H1 (cell line): ENCODE results near the gene DZIP1L. TPM values are rescaled to one million over a fixed set of nuclear protein-coding genes. Genes with fewer than 3 reads are reported as not detected.

Experiments used
- CTCF ChIA-PET: fragments of 300-600 bp; sonication (Branson Sonifier 250); formaldehyde crosslinking; loops from one replicate; lab custom pipeline; 2021; ENCODE audit not compliant: partially characterized antibody; lab: Charles Lee
- POLR2A ChIA-PET: fragments of 300-600 bp; sonication (Branson Sonifier 250); formaldehyde crosslinking; loops from one replicate; lab custom pipeline; 2021; ENCODE audit warnings: inconsistent platforms; ENCODE audit not compliant: partially characterized antibody; lab: Charles Lee
- DNase-seq, 2 experiments: peaks; one replicate each; pipeline versions ENCODE4 v3.0.0 to v3.0.0-alpha.2; 2010 to 2022; ENCODE audit warnings: low spot score in 2 of 2, low read depth in 1 of 2, mixed read lengths in 1 of 2
- FAIRE-seq: peaks from 2 replicates; lab custom pipeline; 2011; peaks lifted over from hg19 to GRCh38; lab: Jason Lieb, UNC
- H2AFZ ChIP-seq: 2 replicates; pipeline ENCODE4 v1.8.1; 2012; ENCODE audit warnings: low read length, inconsistent platforms
- H2AK5ac ChIP-seq: 2 replicates; pipeline ENCODE4 v1.6.1; 2013; ENCODE audit warnings: low read depth, low read length
- H2BK120ac ChIP-seq: replicated peaks from 2 replicates; pipeline ENCODE3; 2013; ENCODE audit warnings: low read depth, low read length, inconsistent platforms
- H2BK12ac ChIP-seq: 2 replicates; pipeline ENCODE4 v1.6.1; 2013; ENCODE audit warnings: low read depth, low read length
- H2BK15ac ChIP-seq: 2 replicates; pipeline ENCODE4 v1.6.1; 2013; ENCODE audit warnings: low read length
- H2BK20ac ChIP-seq: 2 replicates; pipeline ENCODE4 v1.6.1; 2013; ENCODE audit warnings: low read length
- H2BK5ac ChIP-seq: 2 replicates; pipeline ENCODE4 v1.6.1; 2013; ENCODE audit warnings: low read depth, low read length
- H3K14ac ChIP-seq: 2 replicates; pipeline ENCODE4 v1.6.1; 2013; ENCODE audit warnings: inconsistent platforms; ENCODE audit not compliant: insufficient read length
- H3K18ac ChIP-seq: 2 replicates; pipeline ENCODE4 v1.6.1; 2013; ENCODE audit warnings: low read length; ENCODE audit errors: extremely low read depth
- H3K23ac ChIP-seq: 2 replicates; pipeline ENCODE4 v1.6.1; 2013; ENCODE audit warnings: inconsistent platforms; ENCODE audit not compliant: insufficient read length
- H3K23me2 ChIP-seq: 2 replicates; pipeline ENCODE4 v1.6.1; 2013; ENCODE audit warnings: low read depth, low read length
- H3K27ac ChIP-seq: 2 replicates; pipeline ENCODE4 v1.6.1; 2011; ENCODE audit warnings: low read depth, low read length, inconsistent platforms
- H3K27me3 ChIP-seq, 4 experiments: replicated peaks in 1 of 4; 1 replicate in 1 of 4; 2 replicates in 3 of 4; pipeline versions ENCODE4 v1.6.1 to v1.8.1; 2011 to 2013; ENCODE audit warnings: low read length in 3 of 4, mild to moderate bottlenecking in 3 of 4, inconsistent platforms in 2 of 4, mixed read lengths in 2 of 4, moderate library complexity in 1 of 4; ENCODE audit not compliant: control insufficient read depth in 3 of 4, insufficient read depth in 3 of 4; ENCODE audit errors: extremely low read depth in 1 of 4
- H3K36me3 ChIP-seq, 4 experiments: 2 replicates each; pipeline versions ENCODE4 v1.6.1 to v1.8.1; 2011 to 2013; ENCODE audit warnings: mild to moderate bottlenecking in 4 of 4, low read length in 3 of 4, moderate library complexity in 2 of 4, control low read depth in 1 of 4, inconsistent platforms in 1 of 4; ENCODE audit not compliant: insufficient read depth in 4 of 4, control insufficient read depth in 2 of 4
- H3K4ac ChIP-seq: replicated peaks from 2 replicates; pipeline ENCODE3; 2013; ENCODE audit warnings: low read length, low read depth, mixed read lengths, inconsistent platforms; ENCODE audit not compliant: insufficient read length
- H3K4me1 ChIP-seq, 4 experiments: replicated peaks in 1 of 4; 1 replicate in 1 of 4; 2 replicates in 3 of 4; pipeline versions ENCODE4 v1.6.1 to v1.8.1; 2011 to 2013; ENCODE audit warnings: low read length in 3 of 4, inconsistent platforms in 2 of 4, mixed read lengths in 1 of 4; ENCODE audit not compliant: insufficient read depth in 4 of 4, control insufficient read depth in 3 of 4
- H3K4me2 ChIP-seq, 2 experiments: 2 replicates each; pipeline versions ENCODE4 v1.6.1 to v1.8.1; 2011 to 2013; ENCODE audit warnings: low read depth in 2 of 2, low read length in 2 of 2, control low read depth in 1 of 2, inconsistent platforms in 1 of 2, mild to moderate bottlenecking in 1 of 2; ENCODE audit not compliant: insufficient read depth in 1 of 2
- H3K4me3 ChIP-seq, 4 experiments: fragments of 200-600, 300-600 bp in 1 of 4; sonication (generic), shearing (Covaris generic), sonication (Bioruptor Twin) in 1 of 4; 2 replicates each; pipeline versions ENCODE4 v1.5.1 to v1.8.1; 2011 to 2016; ENCODE audit warnings: low read length in 4 of 4, low read depth in 3 of 4, control low read depth in 2 of 4, inconsistent platforms in 2 of 4, mild to moderate bottlenecking in 2 of 4, mixed read lengths in 1 of 4, moderate library complexity in 1 of 4; ENCODE audit not compliant: insufficient read depth in 2 of 4; ENCODE audit errors: extremely low read depth in 1 of 4
- H3K56ac ChIP-seq: replicated peaks from 2 replicates; pipeline ENCODE3; 2013; ENCODE audit warnings: low read depth, mild to moderate bottlenecking, mixed read lengths, low read length, inconsistent platforms; ENCODE audit not compliant: insufficient read length
- H3K79me1 ChIP-seq: 2 replicates; pipeline ENCODE4 v1.6.1; 2013; ENCODE audit warnings: low read depth, low read length, control low read depth
- H3K79me2 ChIP-seq, 2 experiments: 2 replicates each; pipeline versions ENCODE4 v1.6.1 to v1.8.1; 2012 to 2013; ENCODE audit warnings: low read length in 2 of 2, mild to moderate bottlenecking in 2 of 2, inconsistent platforms in 1 of 2; ENCODE audit not compliant: insufficient read depth in 2 of 2, control insufficient read depth in 1 of 2
- H3K9ac ChIP-seq, 4 experiments: replicated peaks in 1 of 4; 1 replicate in 1 of 4; 2 replicates in 3 of 4; pipeline versions ENCODE4 v1.6.1 to v1.8.1; 2011 to 2013; ENCODE audit warnings: low read depth in 3 of 4, low read length in 3 of 4, control low read depth in 2 of 4, mild to moderate bottlenecking in 2 of 4, moderate library complexity in 2 of 4, inconsistent platforms in 1 of 4; ENCODE audit errors: extremely low read depth in 1 of 4
- H3K9me3 ChIP-seq, 2 experiments: 2 replicates each; pipeline versions ENCODE4 v1.6.1 to v1.8.1; 2012 to 2013; ENCODE audit warnings: mild to moderate bottlenecking in 2 of 2, moderate library complexity in 2 of 2, control low read depth in 1 of 2, inconsistent platforms in 1 of 2, low read depth in 1 of 2, low read length in 1 of 2, mixed read lengths in 1 of 2; ENCODE audit not compliant: insufficient read depth in 2 of 2
- H4K20me1 ChIP-seq, 2 experiments: replicated peaks in 1 of 2; 2 replicates each; pipeline versions ENCODE3 to v1.8.1; 2011 to 2013; ENCODE audit warnings: inconsistent platforms in 2 of 2, low read length in 2 of 2, mild to moderate bottlenecking in 1 of 2; ENCODE audit not compliant: insufficient read depth in 2 of 2, control insufficient read depth in 1 of 2
- H4K5ac ChIP-seq: 2 replicates; pipeline ENCODE4 v1.6.1; 2013; ENCODE audit warnings: low read length, low read depth, mixed read lengths, inconsistent platforms; ENCODE audit not compliant: insufficient read length
- H4K8ac ChIP-seq: 2 replicates; pipeline ENCODE4 v1.8.0; 2013; ENCODE audit warnings: mild to moderate bottlenecking, moderate library complexity, low read length, inconsistent platforms; ENCODE audit not compliant: insufficient read depth; ENCODE audit errors: extremely low read depth
- H4K91ac ChIP-seq: replicated peaks from 2 replicates; pipeline ENCODE3; 2013; ENCODE audit warnings: low read length, mixed read lengths, inconsistent platforms; ENCODE audit not compliant: insufficient read length
- CHD1 ChIP-seq: IDR thresholded peaks from 2 replicates; pipeline ENCODE4 v1.6.1; 2012; ENCODE audit warnings: low read depth, low read length, improper control_type of control experiment
- CTBP2 ChIP-seq: IDR thresholded peaks from 2 replicates; pipeline ENCODE4 v1.7.0; 2011; ENCODE audit warnings: borderline replicate concordance, mild to moderate bottlenecking, moderate library complexity, mixed read lengths, low read length; ENCODE audit not compliant: insufficient read depth, insufficient read length
- FOSL1 ChIP-seq: IDR thresholded peaks from 2 replicates; pipeline ENCODE4 v1.6.1; 2011; ENCODE audit warnings: mild to moderate bottlenecking, low read depth, low read length, moderate library complexity; ENCODE audit not compliant: insufficient read depth
- GABPA ChIP-seq: IDR thresholded peaks from 2 replicates; pipeline ENCODE4 v1.6.1; 2011; ENCODE audit warnings: mild to moderate bottlenecking, low read length, moderate library complexity, borderline replicate concordance; ENCODE audit not compliant: insufficient read depth
- NANOG ChIP-seq: IDR thresholded peaks from 2 replicates; pipeline ENCODE4 v1.6.1; 2011; ENCODE audit warnings: low read length, low read depth, mild to moderate bottlenecking, inconsistent platforms; ENCODE audit not compliant: insufficient read depth, poor library complexity, severe bottlenecking
- PHF8 ChIP-seq: fragments of 200-600 bp; sonication (generic); conservative IDR thresholded peaks from 2 replicates; pipeline ENCODE4 v1.7.1; 2012; ENCODE audit warnings: low read depth, mild to moderate bottlenecking, inconsistent platforms, low read length, moderate library complexity
- RAD21 ChIP-seq, 2 experiments: IDR thresholded peaks in 1 of 2; conservative IDR thresholded peaks in 1 of 2; 2 replicates each; pipeline ENCODE4 v1.6.1; 2011; ENCODE audit warnings: low read depth in 2 of 2, low read length in 2 of 2, improper control_type of control experiment in 1 of 2, inconsistent platforms in 1 of 2, mild to moderate bottlenecking in 1 of 2, moderate library complexity in 1 of 2
- RFX5 ChIP-seq: IDR thresholded peaks from 2 replicates; pipeline ENCODE4 v1.6.1; 2011; ENCODE audit warnings: low read depth, low read length, improper control_type of control experiment, borderline replicate concordance
- SAP30 ChIP-seq: fragments of 300-600 bp; sonication (generic); IDR thresholded peaks from 2 replicates; pipeline ENCODE4 v1.7.1; 2012; ENCODE audit warnings: low read length, moderate library complexity, mild to moderate bottlenecking, inconsistent platforms; ENCODE audit not compliant: insufficient read depth, insufficient replicate concordance
- TCF12 ChIP-seq: IDR thresholded peaks from 2 replicates; pipeline ENCODE4 v1.6.1; 2011; ENCODE audit warnings: low read depth, mild to moderate bottlenecking, low read length
- YY1 ChIP-seq: IDR thresholded peaks from 2 replicates; pipeline ENCODE4 v1.6.1; 2011; ENCODE audit warnings: low read depth, mild to moderate bottlenecking, low read length
- WGBS, 2 experiments: shearing (Covaris generic) in 1 of 2; methylation state at CpG; one replicate each; pipeline versions ENCODE4 v1.1.6 to v1.1.7; 2013 to 2015; ENCODE audit warnings: low lambda C conversion rate in 2 of 2, mixed read lengths in 2 of 2, inconsistent platforms in 1 of 2, low coverage in 1 of 2, missing lambda C conversion rate in 1 of 2; ENCODE audit not compliant: insufficient replicate concordance in 2 of 2, insufficient coverage in 1 of 2, insufficient read length in 1 of 2; ENCODE audit errors: extremely low coverage in 1 of 2, missing lambda C conversion rate in 1 of 2; 5-methylcytosine and 5-hydroxymethylcytosine counted together
- polyA plus RNA-seq, 7 experiments: library from polyadenylated mRNA; depleted of rRNA in 3 of 7; stranded (reverse) in 5 of 7; unstranded in 2 of 7; fragments of >200 nt in 5 of 7; fragments of 200-250 nt in 2 of 7; gene quantifications; 1 replicate in 5 of 7; 2 replicates in 1 of 7; 4 replicates in 1 of 7; pipeline versions ENCODE4 v1.2.1 to v1.2.3, GENCODE V29; 2011 to 2013; ENCODE audit warnings: missing spikeins in 2 of 7, mixed read lengths in 2 of 7
- total RNA-seq: library from RNA; stranded (reverse); fragmentation: NEBNext Ultra II Directional; extraction: Animal tissue kit (Norgen Biotek cat#: 25700); gene quantifications from 2 replicates; pipeline ENCODE4 v1.2.1, GENCODE V29; 2021
- TF ChIP-seq, protein P1 (sequence below): IDR thresholded peaks from 2 replicates; pipeline ENCODE4 v1.6.1; 2012; ENCODE audit warnings: low read length, inconsistent platforms

The DZIP1L gene
- total and polyA plus RNA-seq, 2 of the 8 experiments (the other 6 are each of a cell fraction or from before 2014, with no cell fraction given), result 6.5 to 8.3 TPM

GRCh38 chr3:138031536-138031935, 83.9 kb downstream of the DZIP1L start:
- no peak overlapping the region for H3K14ac ChIP-seq
- H2BK20ac ChIP-seq, result no peak overlapping the region
- no peaks in the 10 kb centered on the region for H3K27me3 ChIP-seq
- no peak overlapping the region for H2BK120ac ChIP-seq
- no peaks in the 10 kb centered on the region for H3K36me3 ChIP-seq
- H3K9ac ChIP-seq, result no peak overlapping the region
- no peaks in the 10 kb centered on the region for H3K23me2 ChIP-seq
- H3K79me2 ChIP-seq, result no peaks in the 10 kb centered on the region
- no peak overlapping the region for H3K23ac ChIP-seq
- H3K56ac ChIP-seq, result no peak overlapping the region
- no peak overlapping the region for H3K4ac ChIP-seq
- H4K91ac ChIP-seq, result no peak overlapping the region
- ChIA-PET POLR2A (no interaction called here), CTCF (interaction anchor here (0.9 kb wide), 1 partner anchor 61 kb away, joined by 3 read pairs; no protein-coding TSS in a partner anchor)
- H4K5ac ChIP-seq, result no peak overlapping the region
- H3K4me3 ChIP-seq, result no peak overlapping the region
- WGBS, 2 experiments, result 80% methylated on average over 3 of the region's 3 CpGs; no CpG with 5 or more reads in 1 of the 2 experiments
- no peaks in the 10 kb centered on the region for H3K9me3 ChIP-seq
- DNase-seq (no peak), FAIRE-seq (no peak)
- H2BK15ac ChIP-seq, result no peak overlapping the region
- no peak overlapping the region for H2BK12ac ChIP-seq
- no peak overlapping the region for H4K8ac ChIP-seq
- H3K4me2 ChIP-seq, result no peak overlapping the region
- H2AK5ac ChIP-seq, result no peak overlapping the region
- no peak overlapping the region for H3K27ac ChIP-seq
- H3K18ac ChIP-seq, result no peak overlapping the region
- H2BK5ac ChIP-seq, result no peak overlapping the region
- no peak overlapping the region for H2AFZ ChIP-seq
- H3K79me1 ChIP-seq, result no peaks in the 10 kb centered on the region
- H4K20me1 ChIP-seq, result no peaks in the 10 kb centered on the region
- H3K4me1 ChIP-seq, result no peaks in the 10 kb centered on the region
- TF ChIP-seq NANOG, result no peak
- TF ChIP-seq PHF8, result no peak
- TF ChIP-seq FOSL1, result no peak
- no peak for TF ChIP-seq TCF12
- no peak for TF ChIP-seq RFX5
- TF ChIP-seq, protein P1, sequence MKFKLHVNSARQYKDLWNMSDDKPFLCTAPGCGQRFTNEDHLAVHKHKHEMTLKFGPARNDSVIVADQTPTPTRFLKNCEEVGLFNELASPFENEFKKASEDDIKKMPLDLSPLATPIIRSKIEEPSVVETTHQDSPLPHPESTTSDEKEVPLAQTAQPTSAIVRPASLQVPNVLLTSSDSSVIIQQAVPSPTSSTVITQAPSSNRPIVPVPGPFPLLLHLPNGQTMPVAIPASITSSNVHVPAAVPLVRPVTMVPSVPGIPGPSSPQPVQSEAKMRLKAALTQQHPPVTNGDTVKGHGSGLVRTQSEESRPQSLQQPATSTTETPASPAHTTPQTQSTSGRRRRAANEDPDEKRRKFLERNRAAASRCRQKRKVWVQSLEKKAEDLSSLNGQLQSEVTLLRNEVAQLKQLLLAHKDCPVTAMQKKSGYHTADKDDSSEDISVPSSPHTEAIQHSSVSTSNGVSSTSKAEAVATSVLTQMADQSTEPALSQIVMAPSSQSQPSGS, result no peak
- no peak for TF ChIP-seq RAD21 (IDR thresholded peaks at IDR 0.05 in 1 of 2, conservative IDR thresholded peaks at IDR 0.05 in 1 of 2; ENCODE audit: low read depth in 2 of 2, low read length in 2 of 2)
- no peak for TF ChIP-seq CTBP2
- no peak for TF ChIP-seq SAP30
- no peak for TF ChIP-seq CHD1
- no peak for TF ChIP-seq GABPA
- no peak for TF ChIP-seq YY1
